NCI-H526 treated with DMSO at 0.1 percent for 48 hours (cell line): ENCODE measurements around the gene PIWIL4.
"Not testable (repeated sequence)": the region's sequence is repeated elsewhere in the genome, so short reads cannot be mapped to it uniquely, and the experiment has no call there.

Source experiments
- DNase-seq: peaks from one replicate; lab custom pipeline; 2025; lab: John Stamatoyannopoulos, UW

Gene PIWIL4

GRCh38 chr11:94638301-94638901 lies 71.2 kb downstream of the PIWIL4 start:
- DNase-seq = no peak

DNA sequence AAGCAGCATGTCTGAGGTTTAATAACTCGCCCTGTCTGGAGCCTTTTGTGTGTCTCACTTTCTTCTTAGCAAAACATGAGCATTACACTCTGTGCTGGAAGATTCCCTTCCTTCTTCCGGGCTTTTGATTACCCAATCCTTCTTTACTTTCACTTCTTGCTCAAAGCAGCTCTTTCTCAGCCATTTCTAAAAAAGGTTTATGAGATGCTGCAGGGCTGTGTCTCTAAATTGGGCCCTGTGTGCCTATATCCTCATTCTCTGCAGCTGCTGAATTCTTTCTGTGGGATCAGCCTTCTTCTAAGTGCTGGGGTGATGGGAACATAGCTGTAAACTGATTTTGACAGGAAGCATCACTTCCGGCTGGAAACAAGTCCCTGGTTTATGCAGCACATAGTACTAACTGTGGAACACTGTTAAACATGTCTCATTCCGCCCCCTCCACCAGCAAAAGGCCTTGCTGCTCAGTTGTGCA lies 71.8 kb downstream of the PIWIL4 start:
- no peak for DNase-seq

DNA sequence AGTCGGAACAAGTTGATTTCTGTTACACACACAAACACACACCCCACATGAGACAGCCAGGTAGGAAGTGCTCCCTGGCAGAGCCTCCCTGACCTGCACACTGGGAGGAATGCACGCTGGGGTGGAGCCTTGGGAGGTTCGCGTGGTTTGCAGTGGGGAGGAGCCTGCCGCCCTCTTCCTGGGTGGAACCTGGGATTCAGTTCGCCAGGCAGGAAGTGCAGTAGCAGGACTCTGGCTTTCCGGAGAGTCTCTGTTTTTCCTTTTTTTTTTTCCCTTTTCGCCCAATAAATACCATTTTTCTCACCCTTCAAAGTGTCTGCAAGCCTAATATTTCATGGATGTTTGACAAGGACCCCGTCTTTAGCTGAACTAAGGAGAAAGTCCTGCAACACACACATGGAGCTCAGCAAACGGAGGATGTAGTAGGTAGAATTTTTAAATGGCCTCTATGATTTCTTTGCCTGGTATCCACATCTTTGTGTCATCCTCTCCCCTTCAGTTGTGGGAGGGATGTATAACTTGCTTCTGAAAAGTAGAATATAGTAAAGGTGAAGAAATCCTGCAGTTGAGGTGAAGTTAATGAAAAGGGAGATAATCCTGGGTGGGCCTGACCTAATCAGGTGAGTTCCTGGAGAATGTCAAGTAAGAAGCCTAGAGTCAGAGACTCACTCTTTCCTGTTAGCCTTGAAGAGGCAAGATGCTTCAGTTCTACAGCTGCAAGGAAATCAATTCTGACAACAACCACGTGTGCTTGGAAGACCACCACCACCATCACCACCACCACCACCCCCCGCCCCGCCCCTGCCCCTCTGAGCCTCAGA lies 72.9 kb downstream of the PIWIL4 start:
- no peak for DNase-seq

- no peak for DNase-seq
These were observed 74.1 kb downstream of the PIWIL4 start for GRCh38 chr11:94641167-94641761.

DNA sequence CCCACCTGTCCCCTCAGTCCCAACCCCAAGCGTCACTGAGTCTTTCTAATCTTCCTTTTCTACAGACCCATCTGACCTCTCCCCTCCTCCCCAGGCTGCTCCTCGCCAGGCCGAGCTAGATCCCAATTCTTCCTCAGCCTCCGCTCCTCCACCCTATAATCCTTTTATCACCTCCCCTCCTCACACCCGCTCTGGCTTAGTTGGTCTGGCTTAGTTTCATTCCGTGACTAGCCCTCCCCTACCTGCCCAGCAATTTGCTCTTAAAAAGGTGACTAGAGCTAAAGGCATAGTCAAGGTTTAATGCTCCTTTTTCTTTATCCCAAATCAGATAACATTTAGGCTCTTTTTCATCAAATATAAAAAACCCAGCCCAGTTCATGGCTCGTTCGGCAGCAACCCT lies 76.0 kb downstream of the PIWIL4 start:
- DNase-seq = not testable (repeated sequence)

GRCh38 chr11:94647926-94648325 lies 80.8 kb downstream of the PIWIL4 start:
- no peak for DNase-seq

GRCh38 chr11:94648789-94649188 lies 81.6 kb downstream of the PIWIL4 start:
- DNase-seq = no peak

DNA sequence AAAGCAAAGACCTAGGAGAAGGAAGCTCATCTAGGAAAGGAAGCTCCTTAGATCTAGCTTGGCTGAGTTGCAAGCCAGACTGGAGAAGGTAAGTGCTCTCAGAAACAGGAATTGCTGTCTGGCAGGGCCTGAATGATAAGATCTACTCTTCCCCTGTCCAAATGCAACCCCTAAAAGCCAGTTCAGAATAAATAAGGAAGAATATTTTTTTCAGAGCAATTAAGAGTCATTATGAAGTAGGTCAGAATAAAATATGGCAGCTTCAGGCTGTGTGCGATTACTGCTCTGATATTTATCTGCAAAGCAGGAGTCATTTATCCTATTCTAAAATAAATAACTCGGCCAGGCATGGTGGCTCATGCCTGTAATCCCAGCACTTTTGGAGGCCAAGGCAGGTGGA lies 82.1 kb downstream of the PIWIL4 start:
- no peak for DNase-seq

DNA sequence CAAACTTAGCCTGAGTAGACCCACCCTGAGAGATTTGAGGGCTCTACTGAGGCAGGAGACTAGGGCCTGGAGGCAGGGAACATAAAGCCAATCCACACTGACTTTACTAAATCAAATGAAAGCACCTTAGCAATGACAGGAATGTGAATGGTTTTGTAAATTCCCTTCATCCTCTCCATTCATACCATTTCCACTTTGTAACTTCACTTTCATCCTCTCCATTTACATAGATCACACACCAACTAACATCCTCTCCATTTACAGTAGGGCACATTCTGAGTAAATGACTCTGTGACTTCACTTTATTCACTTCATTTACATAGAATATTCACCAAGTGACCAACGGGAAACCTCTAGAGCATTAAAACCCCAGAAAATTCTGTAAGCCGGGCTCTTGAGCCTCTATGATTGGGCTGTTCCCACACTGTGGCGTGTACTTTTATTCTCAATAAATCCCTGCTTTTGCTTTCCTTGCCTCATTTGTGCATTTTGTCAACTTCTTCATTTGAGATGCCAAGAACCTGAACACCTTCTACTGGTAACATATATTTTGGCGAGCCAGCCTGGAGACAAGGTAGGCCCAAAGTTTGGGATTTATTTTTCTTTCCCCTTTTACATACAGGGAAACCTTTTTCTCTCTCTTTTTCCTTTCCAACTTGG lies 82.9 kb downstream of the PIWIL4 start:
- DNase-seq = no peak

DNA sequence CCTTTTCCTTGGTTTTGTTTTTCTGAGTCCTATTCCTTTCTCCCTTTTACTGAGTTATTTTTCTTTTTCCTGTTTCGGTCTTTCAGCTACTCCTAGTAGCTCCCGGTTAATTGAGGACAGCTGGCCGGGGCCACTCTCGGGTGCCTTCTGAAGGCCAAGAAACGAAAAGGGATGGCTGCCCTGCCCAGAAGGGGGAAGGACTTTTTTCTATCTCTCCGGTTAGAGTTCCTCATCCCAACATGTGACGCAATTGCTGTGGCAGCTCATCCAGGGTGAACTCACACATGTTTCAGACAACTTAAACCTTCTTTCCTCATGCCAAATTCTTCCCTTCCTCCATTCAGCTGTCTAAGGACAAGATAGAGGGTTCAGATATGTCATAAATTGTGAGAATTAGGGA lies 83.6 kb downstream of the PIWIL4 start:
- no peak for DNase-seq

- DNase-seq = no peak
These were observed 85.6 kb downstream of the PIWIL4 start for GRCh38 chr11:94652735-94653284.

- no peak for DNase-seq
These were observed 86.4 kb downstream of the PIWIL4 start for GRCh38 chr11:94653561-94653960.

GRCh38 chr11:94654201-94654600 lies 87.0 kb downstream of the PIWIL4 start:
- no peak for DNase-seq

GRCh38 chr11:94655291-94655690 lies 88.1 kb downstream of the PIWIL4 start:
- DNase-seq = no peak

DNA sequence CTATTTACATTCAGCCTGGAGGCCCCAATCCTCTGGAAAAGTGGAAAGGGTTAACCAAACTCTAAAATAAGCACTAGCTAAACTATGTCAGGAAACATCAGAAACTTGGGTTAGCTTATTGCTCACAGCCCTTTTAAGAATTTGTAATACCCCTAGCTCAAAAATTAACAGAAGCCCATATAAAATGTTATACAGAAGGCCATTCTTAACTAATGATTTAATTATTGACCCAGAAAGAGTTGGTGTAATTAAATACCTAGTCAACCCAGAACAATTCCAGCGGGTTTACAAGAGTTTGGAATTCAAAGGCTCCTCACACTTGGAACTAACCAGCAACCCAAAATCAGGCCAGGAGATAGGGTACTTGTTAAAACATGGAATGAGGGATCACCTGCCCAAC lies 88.8 kb downstream of the PIWIL4 start:
- DNase-seq = no peak

GRCh38 chr11:94656968-94657367 lies 89.8 kb downstream of the PIWIL4 start:
- DNase-seq = no peak

- no peak for DNase-seq
These were observed 90.5 kb downstream of the PIWIL4 start for GRCh38 chr11:94657629-94658028.

DNA sequence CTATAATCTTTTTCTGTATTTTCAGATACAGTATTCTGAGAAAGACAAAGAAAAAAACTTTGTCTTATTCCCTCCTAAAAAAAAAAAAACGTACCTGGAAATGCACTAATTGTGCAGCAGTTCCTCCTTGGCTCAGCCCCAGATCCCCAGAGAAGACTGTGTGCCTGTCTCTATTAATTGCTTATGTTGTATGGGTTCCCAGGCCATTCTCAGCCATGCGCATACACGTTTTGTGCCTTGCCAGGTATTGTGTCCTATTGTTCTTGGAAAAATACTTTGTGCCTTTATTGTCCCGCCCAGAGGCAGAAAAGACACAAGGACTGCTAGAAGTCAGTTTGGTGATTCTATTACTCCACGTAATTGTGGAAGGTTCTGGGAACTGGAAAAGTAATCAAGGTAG lies 91.2 kb downstream of the PIWIL4 start:
- no peak for DNase-seq

- DNase-seq = no peak
These were observed 91.7 kb downstream of the PIWIL4 start for GRCh38 chr11:94658888-94659287.

DNA sequence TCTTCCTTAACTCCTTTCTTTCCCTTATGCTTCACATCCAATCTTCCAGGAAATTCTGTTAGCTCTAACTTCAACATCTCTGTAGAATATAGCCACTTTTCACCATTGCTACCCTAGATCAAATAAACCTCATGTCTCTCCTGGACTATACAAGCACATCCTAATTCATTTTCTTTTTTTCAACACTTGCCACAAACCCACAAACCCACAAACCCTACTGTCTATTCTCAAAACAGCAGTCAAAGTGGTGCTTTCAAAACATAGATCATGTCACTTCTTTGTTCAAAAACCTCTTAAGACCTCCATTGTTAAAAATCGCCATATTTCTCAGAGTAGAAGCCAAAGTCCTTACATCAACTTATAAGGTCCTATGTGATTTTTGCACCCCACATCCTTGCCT lies 94.3 kb downstream of the PIWIL4 start:
- no peak for DNase-seq

DNA sequence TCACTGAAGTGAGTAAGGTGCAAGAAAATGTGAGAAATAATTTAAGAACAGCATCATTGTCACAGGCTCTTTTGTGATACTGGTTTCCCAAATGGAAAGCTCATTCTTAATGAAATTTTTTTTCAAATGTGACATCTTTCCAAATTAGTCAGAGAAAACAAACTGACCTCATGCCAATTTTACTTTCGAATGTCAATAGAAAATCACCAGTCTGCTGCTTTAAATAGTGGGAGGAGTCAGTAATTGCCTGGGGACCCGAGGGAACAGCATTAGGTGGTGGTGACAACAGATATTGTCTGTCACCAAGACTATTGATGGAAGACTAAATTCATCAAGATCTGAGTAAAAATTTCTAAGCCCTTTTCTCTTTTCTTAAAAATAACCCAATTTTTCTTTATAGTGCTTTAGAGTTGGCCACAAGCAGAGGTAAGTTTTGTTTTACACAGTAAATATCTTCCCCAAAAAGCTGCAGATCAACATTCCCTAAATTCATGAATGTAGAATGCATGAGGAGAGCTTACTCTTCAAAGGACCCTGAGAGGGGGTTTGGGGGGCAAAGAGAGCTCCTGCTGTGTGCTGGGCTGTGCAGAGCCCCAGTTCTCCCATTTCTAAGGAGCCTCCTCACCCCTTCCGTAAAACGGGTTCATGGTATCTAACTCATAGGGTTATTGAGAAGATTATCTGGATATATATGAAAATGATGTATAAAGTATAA lies 95.1 kb downstream of the PIWIL4 start:
- no peak for DNase-seq
